ENCODE data around the gene MAP4K1.
"Not testable (repeated sequence)": the region's sequence is repeated elsewhere in the genome, so short reads cannot be mapped to it uniquely, and the experiment has no call there.

Gene MAP4K1

GRCh38 chr19:38606131-38606530 is 11.6 kb downstream of the MAP4K1 start:
- H3K4me3 ChIP-seq (ENCODE audit: low read depth, low read length) = no peak overlapping the region
- DNase-seq (ENCODE audit: low read depth) = no peak
- no peak for TF ChIP-seq CTCF (IDR thresholded peaks at IDR 0.05; ENCODE audit: insufficient read depth, low read depth, low read length, missing control alignments)

- DNase-seq (ENCODE audit: low read depth); H3K4me3 ChIP-seq (ENCODE audit: low read depth, low read length): not testable (repeated sequence)
Observed at GRCh38 chr19:38602856-38603255, 14.9 kb downstream of the MAP4K1 start.

GRCh38 chr19:38599722-38600121 is 18.0 kb downstream of the MAP4K1 start:
- H3K4me3 ChIP-seq (ENCODE audit: low read depth, low read length) = no peak overlapping the region
- DNase-seq (ENCODE audit: low read depth) = no peak
- TF ChIP-seq CTCF (IDR thresholded peaks at IDR 0.05; ENCODE audit: insufficient read depth, low read depth, low read length, missing control alignments) = no peak

- DNase-seq (ENCODE audit: low read depth) = no peak
- no peak for TF ChIP-seq CTCF (IDR thresholded peaks at IDR 0.05; ENCODE audit: insufficient read depth, low read depth, low read length, missing control alignments)
- no peak overlapping the region for H3K4me3 ChIP-seq (ENCODE audit: low read depth, low read length)
Observed at GRCh38 chr19:38597075-38597474, 20.7 kb downstream of the MAP4K1 start.

- DNase-seq (ENCODE audit: low read depth) = no peak
- no peak for TF ChIP-seq CTCF (IDR thresholded peaks at IDR 0.05; ENCODE audit: insufficient read depth, low read depth, low read length, missing control alignments)
Observed at GRCh38 chr19:38596057-38596981, 21.4 kb downstream of the MAP4K1 start.

DNA sequence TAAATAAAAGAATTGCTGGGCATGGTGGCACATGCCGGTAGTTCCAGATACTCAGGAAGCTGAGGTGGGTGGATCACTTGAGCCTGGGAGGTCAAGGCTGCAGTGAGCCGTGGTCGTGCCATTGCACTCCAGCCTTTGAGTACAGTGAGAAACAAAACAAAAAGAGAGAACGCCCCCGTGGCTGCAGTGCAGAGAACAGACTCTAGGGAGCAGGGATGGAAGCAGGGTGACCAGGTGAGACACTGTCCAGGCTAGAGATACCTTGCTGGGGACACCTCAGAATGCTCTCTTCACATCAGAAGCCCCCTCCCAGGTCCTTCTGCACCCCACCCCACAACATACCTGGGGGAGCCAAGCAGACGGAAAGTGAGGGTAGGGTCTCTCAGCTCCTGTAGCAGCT is 24.8 kb downstream of the MAP4K1 start:
- DNase-seq (ENCODE audit: low read depth) = no peak
- no peak for TF ChIP-seq CTCF (IDR thresholded peaks at IDR 0.05; ENCODE audit: insufficient read depth, low read depth, low read length, missing control alignments)

More at GRCh38 chr19:38596057-38596981, 21.4 kb downstream of the MAP4K1 start:
- no peak overlapping the region for H3K4me3 ChIP-seq (ENCODE audit: low read depth, low read length)

GRCh38 chr19:38588041-38588440 is 29.7 kb downstream of the MAP4K1 start:
- no peak for TF ChIP-seq CTCF (IDR thresholded peaks at IDR 0.05; ENCODE audit: insufficient read depth, low read depth, low read length, missing control alignments)
- no peak for DNase-seq (ENCODE audit: low read depth)
- H3K4me3 ChIP-seq (ENCODE audit: low read depth, low read length) = no peak overlapping the region

More for the DNA sequence above, 24.8 kb downstream of the MAP4K1 start:
- no peak overlapping the region for H3K4me3 ChIP-seq (ENCODE audit: low read depth, low read length)

All from GM12865 (cell line).